GM18505 (cell line): Measurements from ENCODE around the gene BCOR.

Experiments
- ATAC-seq: cut with Tn5 transposase; IDR thresholded peaks from one replicate; pipeline ENCODE4 v1.9.1; 2021; ENCODE audit not compliant: unreplicated experiment
- POLR2A ChIP-seq: IDR thresholded peaks from 4 replicates; pipeline ENCODE4 v1.6.1; 2011; ENCODE audit warnings: borderline replicate concordance; ENCODE audit not compliant: insufficient read depth, insufficient read length; ENCODE audit errors: extremely low read depth

The BCOR gene

DNA sequence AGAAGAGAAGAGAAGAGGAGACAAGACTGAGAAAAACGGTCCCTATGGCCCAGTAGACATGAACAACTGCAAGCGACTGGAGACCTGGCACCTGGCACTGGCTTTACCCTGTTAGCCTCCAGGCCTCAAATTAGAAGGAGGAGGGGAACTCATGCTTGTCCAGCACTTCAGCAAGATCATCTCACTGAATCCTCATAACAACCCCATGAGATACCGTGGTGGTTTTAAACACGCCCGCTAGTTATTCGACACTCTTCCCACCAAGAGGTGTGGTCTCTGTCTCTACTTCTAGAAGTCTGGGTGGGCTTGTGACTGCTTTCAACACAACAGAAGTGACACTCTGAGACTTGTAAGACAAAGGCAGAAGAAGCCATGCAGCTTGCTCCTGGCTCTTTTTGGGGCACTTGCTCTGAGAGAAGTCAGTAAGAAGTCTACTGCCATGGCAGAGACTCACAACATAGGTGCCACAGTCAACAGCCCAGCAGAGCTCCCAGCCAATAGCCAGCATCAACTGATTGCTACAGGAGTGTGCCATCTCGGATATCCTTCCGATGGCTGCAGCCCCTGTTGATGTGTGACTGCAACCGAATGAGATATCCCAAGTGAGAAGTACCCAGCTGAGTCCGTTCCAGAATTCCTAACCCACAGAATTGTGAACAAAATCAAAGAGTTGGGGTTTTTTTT, 34.0 kb upstream of the BCOR start:
- no peak for ATAC-seq
- no peak for TF ChIP-seq POLR2A

DNA sequence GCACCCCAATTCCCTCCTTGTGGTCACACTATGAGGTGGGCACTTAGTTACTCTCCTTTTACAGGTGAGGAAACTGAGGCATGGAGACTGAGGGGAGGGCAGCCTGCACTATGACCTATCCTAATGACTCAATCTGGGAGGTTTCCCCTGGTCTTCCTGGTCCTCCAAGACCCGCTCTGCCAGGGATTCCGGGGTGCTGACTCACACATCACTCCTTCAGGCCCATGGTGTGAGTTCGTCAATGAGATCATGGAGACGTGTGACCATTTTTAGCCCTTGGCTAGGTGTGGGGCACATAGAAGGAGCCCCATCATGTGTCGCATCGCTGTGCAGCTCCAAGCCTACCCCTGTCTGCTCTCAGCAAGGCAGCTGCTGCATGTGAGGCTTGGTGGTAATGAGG, 32.4 kb upstream of the BCOR start:
- ATAC-seq = no peak
- TF ChIP-seq POLR2A = no peak

DNA sequence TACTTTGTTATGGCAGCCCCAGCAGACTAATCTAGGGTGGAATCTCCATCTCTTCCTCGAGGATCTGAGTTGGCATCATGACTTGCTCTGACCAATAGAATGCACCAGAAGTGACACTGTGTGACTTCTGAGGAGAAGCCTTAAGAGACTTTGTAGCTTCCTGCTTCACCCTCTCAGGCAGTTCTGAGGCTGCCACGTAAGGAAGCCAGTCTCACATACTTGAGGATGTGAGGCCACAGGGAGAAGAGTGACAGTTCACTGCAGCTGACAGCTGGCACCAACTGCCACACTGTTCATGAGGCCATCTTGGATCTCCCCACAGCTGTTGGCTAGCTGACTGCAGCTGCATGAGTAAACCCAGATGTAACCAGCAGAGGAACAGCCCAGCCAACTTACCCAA, 29.3 kb upstream of the BCOR start:
- TF ChIP-seq POLR2A = no peak
- no peak for ATAC-seq

DNA sequence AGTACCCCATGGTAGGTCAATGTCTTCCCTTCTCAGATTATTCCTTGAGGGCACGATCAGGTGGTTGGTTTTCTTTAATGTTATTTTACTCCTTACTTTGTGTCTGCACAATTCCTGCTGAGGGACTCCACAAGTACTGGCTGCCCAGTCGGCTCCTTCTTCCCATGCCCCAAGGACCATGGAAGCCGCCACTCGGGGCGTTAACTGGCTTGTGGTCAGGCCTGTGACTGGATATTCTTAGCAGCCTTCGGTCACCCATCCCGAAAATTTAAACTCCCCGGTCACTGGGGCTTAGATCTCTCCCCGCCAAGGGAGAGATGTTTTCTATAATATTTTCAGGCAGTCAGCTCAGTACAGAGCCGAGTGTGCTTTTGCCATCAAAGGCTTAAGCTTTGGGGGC, 24.7 kb upstream of the BCOR start:
- TF ChIP-seq POLR2A = no peak
- no peak for ATAC-seq

DNA sequence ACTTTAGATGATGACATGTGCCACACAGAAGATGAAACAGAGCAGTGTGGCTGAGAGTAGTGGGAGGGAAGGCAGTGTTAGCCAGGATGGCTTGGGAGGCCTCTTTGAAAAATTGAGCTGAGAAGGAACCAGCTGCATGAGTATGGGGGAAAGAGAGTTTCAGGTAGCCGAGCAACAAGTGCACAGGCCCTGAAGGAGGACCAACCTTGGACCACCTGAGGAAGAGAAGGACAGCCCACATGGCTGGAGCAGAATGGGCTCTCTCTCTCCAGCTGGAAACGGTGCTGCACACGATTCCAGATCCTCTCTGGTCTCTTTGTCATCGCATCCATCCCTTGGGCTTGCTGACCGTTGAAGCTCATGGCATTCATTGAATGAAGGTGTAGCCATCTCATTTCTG, 23.9 kb upstream of the BCOR start:
- no peak for TF ChIP-seq POLR2A
- ATAC-seq = no peak

DNA sequence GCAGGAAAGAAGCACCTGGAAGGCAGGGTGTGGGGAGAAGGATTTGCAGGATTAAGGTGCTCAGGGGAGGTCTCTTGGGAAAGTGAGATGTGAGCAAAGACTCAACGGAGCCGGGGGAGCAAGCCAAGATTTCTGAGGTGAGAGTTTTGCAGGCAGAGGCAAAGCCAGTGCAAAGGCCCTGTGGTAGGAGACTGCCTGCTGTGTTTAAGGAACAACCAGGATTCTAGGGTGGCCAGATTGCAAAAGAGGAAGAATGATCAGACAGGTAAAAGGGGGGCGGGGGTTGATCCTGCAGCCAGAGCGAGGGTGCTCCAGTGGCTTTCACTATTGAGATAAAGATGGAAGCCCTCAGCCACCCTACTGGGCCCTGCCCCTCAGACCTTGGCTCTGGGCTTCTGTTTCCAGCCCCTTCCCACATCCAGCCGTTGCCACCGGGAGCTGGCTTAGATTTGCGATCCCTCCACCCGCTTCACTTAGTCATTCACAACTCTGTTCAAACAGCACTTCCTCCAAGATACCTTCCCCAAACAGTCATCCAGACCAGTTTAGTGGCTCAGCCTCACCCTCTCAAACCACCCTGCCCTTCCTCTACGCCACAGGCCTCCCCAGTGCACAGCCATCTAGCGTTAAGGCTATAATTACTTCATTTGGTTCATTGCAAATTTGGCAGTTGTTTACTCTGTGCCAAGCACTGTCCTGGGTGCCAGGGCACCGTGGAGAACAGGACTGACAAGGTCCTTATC, 23.3 kb upstream of the BCOR start:
- ATAC-seq = no peak
- TF ChIP-seq POLR2A = no peak

DNA sequence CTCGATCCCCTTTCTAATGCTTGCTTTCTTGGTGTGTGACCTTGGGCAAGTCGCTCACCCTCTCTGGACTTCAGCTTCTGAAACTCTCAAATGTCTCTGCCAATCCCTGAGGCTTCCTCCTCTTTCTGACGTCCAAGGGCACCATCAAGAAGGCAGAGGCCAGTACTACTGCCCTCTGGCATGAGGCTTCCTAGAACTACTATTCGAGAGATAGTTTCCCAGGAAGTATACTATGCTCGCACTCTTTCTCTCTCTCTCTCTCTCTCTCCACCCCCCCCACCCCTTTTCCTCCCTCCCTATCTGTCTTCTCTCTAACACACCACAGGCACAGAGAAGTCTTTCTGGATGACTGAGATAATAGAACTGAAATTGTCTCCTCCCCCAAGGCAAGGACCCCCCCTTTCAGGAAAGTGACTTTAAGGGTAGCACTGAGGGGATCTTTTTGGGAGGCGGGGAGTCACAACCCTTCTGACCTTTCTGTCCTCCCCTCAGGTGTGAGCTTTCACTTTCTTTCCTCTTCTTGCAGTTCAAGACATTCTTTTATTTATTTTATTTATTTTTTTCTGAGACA, 20.0 kb upstream of the BCOR start:
- no peak for TF ChIP-seq POLR2A
- no peak for ATAC-seq

DNA sequence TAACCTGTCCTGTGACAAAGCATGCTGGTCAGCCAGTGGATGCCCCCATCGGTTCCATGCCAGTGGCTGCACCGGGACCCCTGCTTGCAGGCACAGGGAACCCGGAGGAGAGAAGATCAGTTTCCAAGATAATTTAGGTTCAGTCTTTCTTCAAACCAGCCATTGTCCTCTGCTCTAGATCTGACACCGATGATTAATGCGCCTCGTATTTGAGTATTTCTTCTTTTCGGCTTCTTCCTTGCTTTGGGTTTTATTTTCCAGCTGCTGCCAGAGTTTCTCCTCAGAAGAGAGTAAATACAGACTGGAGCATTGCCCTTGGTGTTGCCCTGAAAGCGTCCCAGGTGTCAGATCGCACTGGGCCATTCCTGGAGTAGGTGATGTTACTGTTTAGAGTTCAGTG, 19.2 kb upstream of the BCOR start:
- no peak for ATAC-seq

DNA sequence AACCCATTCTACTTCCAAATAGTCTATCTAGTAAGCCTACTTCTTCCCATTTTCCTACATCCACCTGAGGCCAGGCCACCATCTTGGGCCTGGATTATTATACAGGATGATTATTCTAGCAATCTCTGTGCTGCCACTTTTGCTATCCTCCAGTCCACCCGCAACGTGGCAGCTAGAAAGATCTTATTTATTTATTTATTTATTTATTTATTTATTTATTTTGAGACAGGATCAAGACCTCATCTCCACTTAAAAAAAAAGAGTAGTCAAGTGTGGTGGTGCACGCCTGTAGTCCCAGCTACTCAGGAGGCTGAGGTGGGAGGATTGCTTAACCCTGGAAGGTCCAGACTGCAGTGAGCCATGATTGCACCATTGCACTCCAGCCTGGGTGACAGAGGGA, 15.2 kb upstream of the BCOR start:
- no peak for TF ChIP-seq POLR2A
- ATAC-seq = no peak

More for the DNA sequence above, 19.2 kb upstream of the BCOR start:
- TF ChIP-seq POLR2A = no peak

DNA sequence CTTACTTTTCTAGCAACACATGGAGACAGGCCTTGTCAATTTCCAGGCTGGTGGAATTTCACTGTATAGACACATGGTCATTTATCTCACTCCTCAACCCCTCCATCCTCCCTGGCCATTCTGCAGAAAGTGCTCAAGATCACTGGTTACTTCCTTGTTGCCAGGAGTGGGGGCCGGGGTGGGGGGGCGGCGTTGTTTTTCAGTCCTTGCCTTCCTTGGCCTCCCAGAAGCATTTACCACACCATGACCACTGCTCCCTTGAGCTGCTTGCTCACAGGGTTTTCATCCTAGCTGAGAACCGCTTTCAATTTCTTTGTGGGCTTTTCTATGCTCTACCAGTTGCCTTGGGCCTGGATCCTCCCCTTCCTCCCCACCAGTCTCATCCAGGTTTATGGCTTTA, 14.1 kb upstream of the BCOR start:
- TF ChIP-seq POLR2A = no peak
- no peak for ATAC-seq

DNA sequence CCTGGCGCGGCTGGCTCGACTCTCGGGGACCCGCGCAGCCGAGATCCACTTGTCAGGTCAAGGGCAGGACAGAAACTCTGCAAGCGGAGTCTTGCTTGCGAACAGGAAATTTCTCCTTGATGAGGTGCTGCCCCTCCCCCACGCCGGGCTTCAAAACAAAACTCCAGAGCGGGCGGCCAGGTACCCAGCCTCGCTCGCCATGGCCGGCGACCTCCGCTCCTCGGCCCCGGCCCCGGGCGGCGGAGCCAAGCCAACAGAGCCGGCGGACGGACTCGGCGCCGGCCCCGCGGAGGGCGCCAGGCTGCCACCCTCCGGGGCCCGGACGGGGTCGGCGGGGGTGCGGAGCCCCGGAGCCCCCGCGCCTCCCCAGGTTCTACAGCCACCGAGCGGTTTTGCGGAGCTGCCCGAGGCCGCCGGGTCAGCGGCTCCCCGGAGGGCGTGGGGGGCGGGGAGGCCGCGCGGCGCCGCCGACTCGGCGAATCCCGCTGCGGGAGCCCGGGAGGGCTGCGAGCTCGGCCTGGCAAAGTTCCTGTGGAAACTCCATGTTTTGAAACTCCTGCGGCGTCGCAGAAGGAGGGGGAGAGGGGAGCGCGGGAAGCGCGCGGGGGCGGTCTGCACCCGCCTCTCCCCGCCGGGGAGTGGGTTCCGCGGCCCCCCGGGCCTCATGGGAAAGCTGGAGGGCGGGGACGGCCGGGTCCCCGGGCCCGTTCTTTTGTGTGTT, 11.7 kb upstream of the BCOR start:
- TF ChIP-seq POLR2A = no peak
- ATAC-seq = no peak

DNA sequence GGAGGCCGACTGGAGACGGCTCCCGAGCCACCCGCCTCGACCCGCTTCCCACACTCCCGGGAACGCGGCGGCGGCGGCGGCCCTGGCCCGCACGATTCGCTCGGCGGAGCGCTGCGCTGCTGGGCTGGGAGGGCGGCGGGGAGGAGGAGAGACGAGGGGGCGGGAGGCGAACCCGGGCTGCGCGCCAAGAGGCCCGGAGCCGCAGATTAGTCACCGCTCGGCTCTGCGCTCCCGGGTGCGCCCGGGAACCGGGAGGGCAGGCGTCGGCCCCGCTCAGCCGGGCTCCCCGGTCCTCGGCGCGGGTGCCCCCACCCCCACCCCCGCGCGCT, 11.2 kb upstream of the BCOR start:
- TF ChIP-seq POLR2A = no peak
- no peak for ATAC-seq

DNA sequence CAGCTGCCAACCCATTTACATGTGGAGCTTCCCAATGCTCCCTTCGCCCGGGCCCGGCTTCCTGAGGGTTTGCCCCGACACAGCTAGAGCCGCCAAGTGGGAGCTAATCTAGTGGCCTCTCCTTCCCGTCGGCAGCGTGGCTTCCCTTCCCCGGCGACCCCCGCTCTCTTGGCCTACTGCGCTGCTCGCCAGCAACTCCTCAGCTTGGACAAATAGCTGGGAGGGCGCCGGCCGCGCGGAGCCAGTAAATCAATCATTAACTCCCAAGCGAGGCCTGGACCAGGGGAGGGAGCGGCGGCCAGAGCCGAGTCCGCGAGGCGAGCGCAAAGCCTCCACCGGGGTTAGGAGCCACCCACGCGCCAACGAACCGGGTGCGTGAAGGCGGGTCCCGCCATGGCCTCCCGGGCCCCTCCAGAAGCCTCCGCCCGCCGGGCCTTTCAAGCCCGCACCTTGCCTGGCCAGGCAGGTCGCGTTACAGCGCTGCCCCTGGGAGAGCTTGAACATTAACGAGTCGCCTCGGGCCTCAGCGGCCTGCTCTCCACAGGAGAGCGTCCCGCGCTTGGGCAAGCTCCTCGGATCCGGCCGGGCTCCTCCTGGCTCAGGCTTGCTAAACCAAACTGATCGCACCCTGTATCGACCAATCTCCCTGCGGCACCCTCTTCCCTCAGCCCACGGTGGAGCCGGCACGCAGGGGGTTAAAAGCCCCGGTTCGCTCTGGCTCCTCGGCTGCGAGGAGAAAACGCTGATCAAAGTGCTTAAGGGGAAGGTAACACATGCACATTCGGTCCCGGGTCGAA, 10.6 kb upstream of the BCOR start:
- TF ChIP-seq POLR2A = no peak
- no peak for ATAC-seq

DNA sequence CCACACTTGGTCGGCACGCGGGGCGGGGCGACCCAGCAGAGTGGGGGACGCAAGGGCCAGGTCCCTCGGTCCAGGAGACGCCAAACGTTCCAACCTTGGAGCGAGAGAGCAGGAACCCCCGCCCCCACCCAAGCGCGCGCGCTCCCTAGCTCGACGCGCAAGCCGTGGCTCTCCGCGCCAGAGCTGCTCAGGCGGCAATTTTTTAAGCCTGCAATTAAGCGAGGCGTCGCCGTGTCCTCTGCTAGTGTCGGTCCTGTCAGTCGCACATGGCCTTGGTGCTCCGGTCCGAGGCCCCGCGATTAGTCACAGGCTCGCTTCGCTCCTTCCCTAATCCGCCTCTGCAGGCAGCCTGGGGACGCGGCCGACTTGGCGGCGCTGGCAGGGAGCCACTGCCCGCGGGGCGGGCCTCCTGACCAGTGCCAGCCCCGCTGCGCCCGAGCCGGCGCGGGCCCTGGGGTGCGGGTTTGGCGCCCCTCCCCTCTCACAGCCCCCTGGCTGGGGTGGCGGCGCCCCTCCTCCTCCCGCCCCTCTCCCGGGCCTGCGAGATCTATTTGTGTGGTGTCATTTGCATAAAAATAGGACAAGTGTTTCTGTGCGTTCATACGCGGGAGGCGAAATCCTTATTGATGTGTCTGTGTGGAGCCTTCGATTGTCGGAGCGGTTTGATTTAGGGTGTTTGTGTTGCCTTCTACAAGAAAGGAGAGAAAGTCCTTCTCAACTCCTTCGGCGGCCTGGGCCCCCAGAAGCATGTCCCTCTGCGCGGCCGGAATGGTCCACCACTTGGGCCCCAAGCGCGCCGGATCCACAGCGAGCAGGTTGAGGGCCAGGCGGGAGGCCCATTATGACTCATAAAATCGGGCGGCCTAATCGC, 9.8 kb upstream of the BCOR start:
- TF ChIP-seq POLR2A = no peak
- no peak for ATAC-seq
